HCT116 (cell line): ENCODE measurements around the gene WIPF3. TPM values are rescaled to one million over a fixed set of nuclear protein-coding genes. Genes with fewer than 3 reads are reported as not detected.

Source experiments
- ATAC-seq: fragments of 200-7000 bp; cut with Tn5 transposase; 2 replicates; pipeline ENCODE4 v1.9.1; 2020; ENCODE audit warnings: mild to moderate bottlenecking, moderate library complexity
- BruUV-seq: library from RNA; stranded (reverse); fragments of 400-500 nt; replicated peaks from 2 replicates; lab custom pipeline; 2021; lab: Mats Ljungman, UMichigan
- CTCF ChIA-PET: fragments of 300-600 bp; sonication (Branson Sonifier 250); formaldehyde crosslinking; loops from one replicate; lab custom pipeline; 2021; ENCODE audit warnings: antibody characterized with exemption; lab: Charles Lee
- POLR2A ChIA-PET: fragments of 300-600, 350-600 bp; sonication (Branson Sonifier 250); formaldehyde crosslinking; loops from one replicate; lab custom pipeline; 2021; ENCODE audit warnings: antibody characterized with exemption; lab: Charles Lee
- RAD21 ChIA-PET, 2 experiments: fragments of 300-600 bp; sonication (Branson Sonifier 250); formaldehyde crosslinking; loops; one replicate each; lab custom pipeline; 2023; ENCODE audit warnings: low total read pairs in 2 of 2; ENCODE audit not compliant: uncharacterized antibody in 2 of 2, unreplicated experiment in 2 of 2, low non-redundant PET in 1 of 2; lab: Charles Lee
- DNase-seq: peaks from one replicate; pipeline ENCODE4 v3.0.0-alpha.2; 2010; ENCODE audit warnings: low read depth, low spot score
- H2AFZ ChIP-seq: fragments of 200-600 bp; shearing (Covaris generic), sonication (generic); 2 replicates; pipeline ENCODE4 v1.6.1; 2017; ENCODE audit warnings: low read depth, mixed run types, mixed read lengths, antibody characterized with exemption, low read length; ENCODE audit not compliant: poor library complexity, severe bottlenecking
- H3K27ac ChIP-seq: 2 replicates; pipeline ENCODE4 v1.5.1; 2012; ENCODE audit warnings: low read depth, low read length
- H3K27me3 ChIP-seq: fragments of 200-600 bp; sonication (generic); 2 replicates; pipeline ENCODE4 v1.6.1; 2016; ENCODE audit warnings: mixed run types, low read length, mixed read lengths; ENCODE audit not compliant: insufficient read depth
- H3K36me3 ChIP-seq, 2 experiments: fragments of 200-500 bp in 1 of 2; fragments of 200-600 bp in 1 of 2; sonication (Bioruptor generic) in 1 of 2; sonication (generic) in 1 of 2; 2 replicates each; pipeline versions ENCODE4 v1.5.1 to v1.6.1; 2014 to 2016; ENCODE audit warnings: low read length in 2 of 2, inconsistent platforms in 1 of 2, mixed read lengths in 1 of 2, mixed run types in 1 of 2; ENCODE audit not compliant: insufficient read depth in 2 of 2, control insufficient read depth in 1 of 2
- H3K4me1 ChIP-seq, 2 experiments: fragments of 200-600 bp in 1 of 2; sonication (generic) in 1 of 2; 2 replicates each; pipeline versions ENCODE4 v1.5.1 to v1.6.1; 2012 to 2017; ENCODE audit warnings: low read length in 2 of 2, inconsistent platforms in 1 of 2, mild to moderate bottlenecking in 1 of 2, mixed read lengths in 1 of 2, mixed run types in 1 of 2, moderate library complexity in 1 of 2; ENCODE audit not compliant: insufficient read depth in 2 of 2, control insufficient read depth in 1 of 2
- H3K4me2 ChIP-seq: fragments of 200-600 bp; sonication (generic); 2 replicates; pipeline ENCODE4 v1.6.1; 2017; ENCODE audit warnings: mixed run types, low read length, mixed read lengths
- H3K4me3 ChIP-seq, 2 experiments: fragments of 200-600 bp in 1 of 2; sonication (generic) in 1 of 2; replicated peaks in 1 of 2; 2 replicates each; pipeline ENCODE4 v1.5.1; 2011 to 2016; ENCODE audit warnings: low read length in 2 of 2, control low read depth in 1 of 2, low read depth in 1 of 2, mild to moderate bottlenecking in 1 of 2, mixed read lengths in 1 of 2, mixed run types in 1 of 2
- H3K79me2 ChIP-seq: fragments of 200-600 bp; sonication (generic); 2 replicates; pipeline ENCODE4 v1.6.1; 2017; ENCODE audit warnings: mild to moderate bottlenecking, mixed run types, low read length, moderate library complexity, mixed read lengths; ENCODE audit not compliant: insufficient read depth
- H3K9ac ChIP-seq: fragments of 200-600 bp; sonication (generic); 2 replicates; pipeline ENCODE4 v1.6.1; 2016; ENCODE audit warnings: low read length, mixed read lengths
- H3K9me2 ChIP-seq: fragments of 200-600 bp; sonication (generic), shearing (Covaris generic); 2 replicates; pipeline ENCODE4 v1.6.1; 2017; ENCODE audit warnings: mixed run types, mild to moderate bottlenecking, moderate library complexity; ENCODE audit not compliant: insufficient read depth
- H3K9me3 ChIP-seq, 2 experiments: fragments of 200-500 bp in 1 of 2; fragments of 200-600 bp in 1 of 2; sonication (Bioruptor generic) in 1 of 2; sonication (generic) in 1 of 2; 2 replicates each; pipeline ENCODE4 v1.6.1; 2014 to 2017; ENCODE audit warnings: low read length in 2 of 2, mixed read lengths in 2 of 2, inconsistent platforms in 1 of 2, low read depth in 1 of 2, mild to moderate bottlenecking in 1 of 2, mixed run types in 1 of 2, moderate library complexity in 1 of 2; ENCODE audit not compliant: control insufficient read depth in 1 of 2, insufficient read depth in 1 of 2
- H4K20me1 ChIP-seq: fragments of 200-600 bp; sonication (generic), shearing (Covaris generic); 2 replicates; pipeline ENCODE4 v1.6.1; 2017; ENCODE audit warnings: mixed run types, mild to moderate bottlenecking, moderate library complexity; ENCODE audit not compliant: insufficient read depth
- CBX3 ChIP-seq: IDR thresholded peaks from 2 replicates; pipeline ENCODE4 v1.6.1; 2012; ENCODE audit warnings: low read depth
- CEBPB ChIP-seq: IDR thresholded peaks from 2 replicates; pipeline ENCODE4 v1.6.1; 2012; ENCODE audit warnings: low read depth
- EZH2 ChIP-seq: fragments of 200-600 bp; sonication (generic); IDR thresholded peaks from 2 replicates; pipeline ENCODE4 v1.6.1; 2017; ENCODE audit warnings: antibody characterized with exemption, mixed run types
- FOSL1 ChIP-seq: IDR thresholded peaks from 2 replicates; pipeline ENCODE4 v1.6.1; 2012; ENCODE audit warnings: low read depth
- JUND ChIP-seq: IDR thresholded peaks from 2 replicates; pipeline ENCODE4 v1.6.1; 2012
- POLR2AphosphoS5 ChIP-seq: IDR thresholded peaks from 2 replicates; pipeline ENCODE4 v1.6.1; 2011; ENCODE audit warnings: mild to moderate bottlenecking, low read depth, low read length, moderate library complexity
- RAD21 ChIP-seq: IDR thresholded peaks from 2 replicates; pipeline ENCODE4 v1.6.1; 2012; ENCODE audit warnings: low read depth, mild to moderate bottlenecking
- SP1 ChIP-seq: IDR thresholded peaks from 2 replicates; pipeline ENCODE4 v1.6.1; 2012; ENCODE audit warnings: low read depth
- TCF7L2 ChIP-seq: IDR thresholded peaks from 2 replicates; pipeline ENCODE4 v1.7.0; 2011; ENCODE audit warnings: borderline replicate concordance, inconsistent platforms; ENCODE audit not compliant: insufficient read depth, insufficient read length; ENCODE audit errors: extremely low read depth
- ZFX ChIP-seq: fragments of 450-650 bp; IDR thresholded peaks from 2 replicates; pipeline ENCODE4 v1.6.1; 2017
- intact Hi-C: fragments of 100-400 bp; cut with micrococcal nuclease; formaldehyde crosslinking; loops from 2 replicates; pipeline ENCODE4 v1.10.0; 2022
- total RNA-seq: library from RNA; stranded (reverse); gene quantifications from one replicate; pipeline ENCODE4 v1.2.1, GENCODE V29; 2021; ENCODE audit not compliant: unreplicated experiment
- TF ChIP-seq, protein P1 (sequence below): IDR thresholded peaks from 2 replicates; pipeline ENCODE4 v1.6.1; 2012; ENCODE audit warnings: low read depth
- TF ChIP-seq, protein P2 (sequence below), 3 experiments: fragments of 200-600 bp in 1 of 3; sonication (generic) in 1 of 3; IDR thresholded peaks in 2 of 3; conservative IDR thresholded peaks in 1 of 3; 2 replicates each; pipeline ENCODE4 v1.5.1; 2012 to 2017; ENCODE audit warnings: low read depth in 2 of 3, low read length in 2 of 3, antibody characterized with exemption in 1 of 3, borderline replicate concordance in 1 of 3, control low read depth in 1 of 3, mild to moderate bottlenecking in 1 of 3, mixed read lengths in 1 of 3, mixed run types in 1 of 3, moderate library complexity in 1 of 3; ENCODE audit not compliant: insufficient read depth in 1 of 3
- TF ChIP-seq, protein P3 (sequence below): IDR thresholded peaks from 2 replicates; pipeline ENCODE4 v1.6.1; 2012
- TF ChIP-seq, protein P4 (sequence below): IDR thresholded peaks from 2 replicates; pipeline ENCODE4 v1.6.1; 2012

The WIPF3 gene
- total RNA-seq, 1 experiment from 2014 or later = 8.6 TPM

- CTCF ChIA-PET = interaction anchor here (1.3 to 3.3 kb wide), 3 partner anchors 139 to 287 kb away, joined by 4 to 37 read pairs (median 10); no protein-coding TSS in a partner anchor
- POLR2A ChIA-PET = no interaction called here
These were observed 116.8 kb downstream of the WIPF3 start for GRCh38 chr7:29922921-29923700.

More at GRCh38 chr7:29922921-29923700, 116.8 kb downstream of the WIPF3 start:
- ATAC-seq (no peak), DNase-seq (no peak)
- Histone ChIP-seq H3K79me2 (no peaks in the 10 kb centered on the region), H3K9me3 (no peaks in the 10 kb centered on the region), H3K36me3 (peaks cover 3 to 11% of the 10 kb centered on the region in 2 experiments; a peak in 3 of 4 replicates), H4K20me1 (no peaks in the 10 kb centered on the region), H2AFZ (no peak overlapping the region), H3K4me1 (no peaks in the 10 kb centered on the region), H3K9ac (no peak overlapping the region), H3K4me3 (no peak overlapping the region), H3K4me2 (no peak overlapping the region), H3K9me2 (no peaks in the 10 kb centered on the region), H3K27me3 (no peaks in the 10 kb centered on the region), H3K27ac (no peak overlapping the region)
- no TSS peak for BruUV-seq
- TF ChIP-seq ZFX (no peak), POLR2AphosphoS5 (no peak), SP1 (no peak), RAD21 (no peak), JUND (no peak), EZH2 (no peak), CBX3 (no peak), TCF7L2 (no peak), CEBPB (no peak), FOSL1 (no peak)
- TF ChIP-seq, protein P1, sequence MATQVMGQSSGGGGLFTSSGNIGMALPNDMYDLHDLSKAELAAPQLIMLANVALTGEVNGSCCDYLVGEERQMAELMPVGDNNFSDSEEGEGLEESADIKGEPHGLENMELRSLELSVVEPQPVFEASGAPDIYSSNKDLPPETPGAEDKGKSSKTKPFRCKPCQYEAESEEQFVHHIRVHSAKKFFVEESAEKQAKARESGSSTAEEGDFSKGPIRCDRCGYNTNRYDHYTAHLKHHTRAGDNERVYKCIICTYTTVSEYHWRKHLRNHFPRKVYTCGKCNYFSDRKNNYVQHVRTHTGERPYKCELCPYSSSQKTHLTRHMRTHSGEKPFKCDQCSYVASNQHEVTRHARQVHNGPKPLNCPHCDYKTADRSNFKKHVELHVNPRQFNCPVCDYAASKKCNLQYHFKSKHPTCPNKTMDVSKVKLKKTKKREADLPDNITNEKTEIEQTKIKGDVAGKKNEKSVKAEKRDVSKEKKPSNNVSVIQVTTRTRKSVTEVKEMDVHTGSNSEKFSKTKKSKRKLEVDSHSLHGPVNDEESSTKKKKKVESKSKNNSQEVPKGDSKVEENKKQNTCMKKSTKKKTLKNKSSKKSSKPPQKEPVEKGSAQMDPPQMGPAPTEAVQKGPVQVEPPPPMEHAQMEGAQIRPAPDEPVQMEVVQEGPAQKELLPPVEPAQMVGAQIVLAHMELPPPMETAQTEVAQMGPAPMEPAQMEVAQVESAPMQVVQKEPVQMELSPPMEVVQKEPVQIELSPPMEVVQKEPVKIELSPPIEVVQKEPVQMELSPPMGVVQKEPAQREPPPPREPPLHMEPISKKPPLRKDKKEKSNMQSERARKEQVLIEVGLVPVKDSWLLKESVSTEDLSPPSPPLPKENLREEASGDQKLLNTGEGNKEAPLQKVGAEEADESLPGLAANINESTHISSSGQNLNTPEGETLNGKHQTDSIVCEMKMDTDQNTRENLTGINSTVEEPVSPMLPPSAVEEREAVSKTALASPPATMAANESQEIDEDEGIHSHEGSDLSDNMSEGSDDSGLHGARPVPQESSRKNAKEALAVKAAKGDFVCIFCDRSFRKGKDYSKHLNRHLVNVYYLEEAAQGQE = no peak
- TF ChIP-seq, protein P2, sequence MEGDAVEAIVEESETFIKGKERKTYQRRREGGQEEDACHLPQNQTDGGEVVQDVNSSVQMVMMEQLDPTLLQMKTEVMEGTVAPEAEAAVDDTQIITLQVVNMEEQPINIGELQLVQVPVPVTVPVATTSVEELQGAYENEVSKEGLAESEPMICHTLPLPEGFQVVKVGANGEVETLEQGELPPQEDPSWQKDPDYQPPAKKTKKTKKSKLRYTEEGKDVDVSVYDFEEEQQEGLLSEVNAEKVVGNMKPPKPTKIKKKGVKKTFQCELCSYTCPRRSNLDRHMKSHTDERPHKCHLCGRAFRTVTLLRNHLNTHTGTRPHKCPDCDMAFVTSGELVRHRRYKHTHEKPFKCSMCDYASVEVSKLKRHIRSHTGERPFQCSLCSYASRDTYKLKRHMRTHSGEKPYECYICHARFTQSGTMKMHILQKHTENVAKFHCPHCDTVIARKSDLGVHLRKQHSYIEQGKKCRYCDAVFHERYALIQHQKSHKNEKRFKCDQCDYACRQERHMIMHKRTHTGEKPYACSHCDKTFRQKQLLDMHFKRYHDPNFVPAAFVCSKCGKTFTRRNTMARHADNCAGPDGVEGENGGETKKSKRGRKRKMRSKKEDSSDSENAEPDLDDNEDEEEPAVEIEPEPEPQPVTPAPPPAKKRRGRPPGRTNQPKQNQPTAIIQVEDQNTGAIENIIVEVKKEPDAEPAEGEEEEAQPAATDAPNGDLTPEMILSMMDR (IDR thresholded peaks at IDR 0.05 in 2 of 3, conservative IDR thresholded peaks at IDR 0.05 in 1 of 3; ENCODE audit: borderline replicate concordance in 1 of 3, insufficient read depth in 1 of 3, low read depth in 2 of 3, low read length in 2 of 3) = no peak
- TF ChIP-seq, protein P3, sequence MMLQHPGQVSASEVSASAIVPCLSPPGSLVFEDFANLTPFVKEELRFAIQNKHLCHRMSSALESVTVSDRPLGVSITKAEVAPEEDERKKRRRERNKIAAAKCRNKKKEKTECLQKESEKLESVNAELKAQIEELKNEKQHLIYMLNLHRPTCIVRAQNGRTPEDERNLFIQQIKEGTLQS = no peak
- TF ChIP-seq, protein P4, sequence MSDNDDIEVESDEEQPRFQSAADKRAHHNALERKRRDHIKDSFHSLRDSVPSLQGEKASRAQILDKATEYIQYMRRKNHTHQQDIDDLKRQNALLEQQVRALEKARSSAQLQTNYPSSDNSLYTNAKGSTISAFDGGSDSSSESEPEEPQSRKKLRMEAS = no peak
- intact Hi-C loops = no loop called here
- RAD21 ChIA-PET = no interaction called here
